Tibial nerve (tissue), 4 donors: ENCODE measurements around the gene PDSS2. TPM values are rescaled to one million over a fixed set of nuclear protein-coding genes. Genes with fewer than 3 reads are reported as not detected.
"Not testable (repeated sequence)": the region's sequence is repeated elsewhere in the genome, so short reads cannot be mapped to it uniquely, and the experiment has no call there.

Source experiments
- DNase-seq, 2 donors: peaks; one replicate each; pipeline ENCODE4 v3.0.0-alpha.2; 2019; ENCODE audit warnings: low spot score in 2 of 2
- H3K27ac ChIP-seq, 4 donors: fragments of 200-600 bp; sonication (generic) in 3 of 4; one replicate each; pipeline ENCODE4 v1.5.1; 2017 to 2019; ENCODE audit warnings: mild to moderate bottlenecking in 1 of 4
- H3K27me3 ChIP-seq, 2 donors: fragments of 200-600 bp; sonication (generic) in 1 of 2; one replicate each; pipeline versions ENCODE4 v1.5.1 to v1.6.0; 2017 to 2019
- H3K36me3 ChIP-seq, 3 donors: fragments of 200-600 bp; sonication (generic); one replicate each; pipeline ENCODE4 v1.5.1; 2018 to 2019
- H3K4me1 ChIP-seq, 4 donors: fragments of 200-600 bp; sonication (generic) in 3 of 4; one replicate each; pipeline ENCODE4 v1.5.1; 2017 to 2019
- H3K4me3 ChIP-seq, 4 donors: fragments of 200-600 bp; sonication (generic) in 3 of 4; one replicate each; pipeline ENCODE4 v1.5.1; 2017 to 2019; ENCODE audit warnings: mild to moderate bottlenecking in 1 of 4, moderate library complexity in 1 of 4
- H3K9me3 ChIP-seq, 4 donors: fragments of 200-600 bp; sonication (generic) in 3 of 4; one replicate each; pipeline ENCODE4 v1.5.1; 2017 to 2019
- EP300 ChIP-seq, 2 donors: sonication (generic); formaldehyde crosslinking; IDR thresholded peaks; one replicate each; pipeline ENCODE4 v1.6.1; 2017; ENCODE audit warnings: antibody characterized with exemption in 2 of 2, mild to moderate bottlenecking in 1 of 2
- POLR2A ChIP-seq, 2 donors: fragments of 450-650 bp; IDR thresholded peaks; one replicate each; pipeline ENCODE4 v1.6.1; 2017; ENCODE audit warnings: antibody characterized with exemption in 2 of 2, mild to moderate bottlenecking in 2 of 2, moderate library complexity in 2 of 2
- WGBS, 2 donors: methylation state at CpG; one replicate each; pipeline ENCODE4 v1.1.5; 2018; 5-methylcytosine and 5-hydroxymethylcytosine counted together
- total RNA-seq, 4 donors: library from RNA; depleted of rRNA; stranded (reverse); fragments of >200 nt; gene quantifications; one replicate each; pipeline ENCODE4 v1.1.0, GENCODE V29; 2016
- TF ChIP-seq, protein P1 (sequence below), 5 experiments: fragments of 200-600 bp in 3 of 5; fragments of 450-650 bp in 2 of 5; sonication (generic) in 3 of 5; IDR thresholded peaks; one replicate each; pipeline ENCODE4 v1.5.1; 2016 to 2019; ENCODE audit warnings: antibody characterized with exemption in 5 of 5, mild to moderate bottlenecking in 3 of 5, moderate library complexity in 2 of 5

Gene PDSS2
- total RNA-seq, 4 donors from 2014 or later, result 8.2 to 9.4 (median 8.6) TPM

GRCh38 chr6:107154131-107154800 is 305.1 kb downstream of the PDSS2 start:
- 59% methylated on average over 12 of the region's 12 CpGs for WGBS, 2 donors
- TF ChIP-seq EP300 (IDR thresholded peaks at IDR 0.05) (no peak), POLR2A (IDR thresholded peaks at IDR 0.05) (no peak)
- TF ChIP-seq, protein P1, sequence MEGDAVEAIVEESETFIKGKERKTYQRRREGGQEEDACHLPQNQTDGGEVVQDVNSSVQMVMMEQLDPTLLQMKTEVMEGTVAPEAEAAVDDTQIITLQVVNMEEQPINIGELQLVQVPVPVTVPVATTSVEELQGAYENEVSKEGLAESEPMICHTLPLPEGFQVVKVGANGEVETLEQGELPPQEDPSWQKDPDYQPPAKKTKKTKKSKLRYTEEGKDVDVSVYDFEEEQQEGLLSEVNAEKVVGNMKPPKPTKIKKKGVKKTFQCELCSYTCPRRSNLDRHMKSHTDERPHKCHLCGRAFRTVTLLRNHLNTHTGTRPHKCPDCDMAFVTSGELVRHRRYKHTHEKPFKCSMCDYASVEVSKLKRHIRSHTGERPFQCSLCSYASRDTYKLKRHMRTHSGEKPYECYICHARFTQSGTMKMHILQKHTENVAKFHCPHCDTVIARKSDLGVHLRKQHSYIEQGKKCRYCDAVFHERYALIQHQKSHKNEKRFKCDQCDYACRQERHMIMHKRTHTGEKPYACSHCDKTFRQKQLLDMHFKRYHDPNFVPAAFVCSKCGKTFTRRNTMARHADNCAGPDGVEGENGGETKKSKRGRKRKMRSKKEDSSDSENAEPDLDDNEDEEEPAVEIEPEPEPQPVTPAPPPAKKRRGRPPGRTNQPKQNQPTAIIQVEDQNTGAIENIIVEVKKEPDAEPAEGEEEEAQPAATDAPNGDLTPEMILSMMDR (IDR thresholded peaks at IDR 0.05), result no peak
- H3K27ac ChIP-seq, result no peak overlapping the region
- H3K36me3 ChIP-seq, result peaks cover 0 to 11% (median 0%) of the 10 kb centered on the region in 3 donors
- H3K4me3 ChIP-seq, result no peak overlapping the region
- no peaks in the 10 kb centered on the region for H3K4me1 ChIP-seq
- no peaks in the 10 kb centered on the region for H3K27me3 ChIP-seq
- H3K9me3 ChIP-seq, result no peaks in the 10 kb centered on the region
- no peak for DNase-seq

- H3K36me3 ChIP-seq, result peaks cover 0 to 11% (median 0%) of the 10 kb centered on the region in 3 donors
- no peaks in the 10 kb centered on the region for H3K9me3 ChIP-seq
- WGBS, 2 donors, result 86 to 87% methylated on average over 8 of the region's 8 CpGs
- no peak for TF ChIP-seq EP300 (IDR thresholded peaks at IDR 0.05)
- TF ChIP-seq, protein P1 (IDR thresholded peaks at IDR 0.05), result no peak
- no peak for TF ChIP-seq POLR2A (IDR thresholded peaks at IDR 0.05)
- H3K4me3 ChIP-seq, result no peak overlapping the region
- H3K4me1 ChIP-seq, result no peaks in the 10 kb centered on the region
- H3K27ac ChIP-seq, result no peak overlapping the region
- DNase-seq, result no peak
- no peaks in the 10 kb centered on the region for H3K27me3 ChIP-seq
These were observed 306.5 kb downstream of the PDSS2 start for GRCh38 chr6:107152638-107153430.

DNA sequence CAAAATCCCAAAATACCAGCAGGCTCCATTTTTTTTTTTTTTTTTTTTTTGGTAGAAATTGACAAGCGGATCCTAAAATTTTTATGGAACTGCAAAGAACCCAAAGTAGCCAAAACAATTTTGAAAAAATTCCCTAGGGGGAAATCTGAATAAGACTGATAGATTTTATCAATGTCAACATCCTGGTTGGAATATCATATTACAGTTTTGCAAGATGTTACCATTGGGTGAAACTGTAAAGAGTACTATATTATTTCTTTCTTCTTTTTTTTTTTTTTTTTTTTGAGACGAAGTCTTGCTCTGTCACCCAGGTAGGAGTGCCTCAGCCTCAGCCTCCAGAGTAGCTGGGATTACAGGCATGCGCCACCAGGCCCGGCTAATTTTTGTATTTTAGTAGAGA is 314.7 kb downstream of the PDSS2 start:
- H3K9me3 ChIP-seq, result no peaks in the 10 kb centered on the region
- WGBS, 2 donors, result 94 to 96% methylated on average over 4 of the region's 4 CpGs

DNA sequence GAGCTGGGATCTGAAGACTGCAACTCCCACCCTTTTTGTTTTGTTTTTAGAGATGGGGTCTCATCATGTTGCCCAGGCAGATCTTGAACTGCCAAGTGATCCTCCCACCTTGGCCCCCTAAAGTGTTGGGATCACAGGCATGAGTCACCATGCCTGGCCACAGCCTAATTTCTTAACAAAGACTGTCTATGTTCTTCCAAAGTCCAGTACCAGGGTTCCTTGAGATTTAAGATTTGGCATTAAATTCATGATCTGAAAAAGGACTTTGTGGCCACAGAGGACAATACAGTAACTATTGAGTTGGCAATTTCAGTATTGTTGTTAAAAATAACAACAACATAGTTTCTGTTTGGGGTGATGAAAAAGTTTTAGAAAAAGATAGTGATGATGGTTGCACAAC is 315.4 kb downstream of the PDSS2 start:
- no peak overlapping the region for H3K27ac ChIP-seq
- no peak overlapping the region for H3K4me3 ChIP-seq
- no peaks in the 10 kb centered on the region for H3K27me3 ChIP-seq
- TF ChIP-seq, protein P1 (IDR thresholded peaks at IDR 0.05), result no peak
- peaks cover 0 to 3% (median 0%) of the 10 kb centered on the region in 4 donors for H3K4me1 ChIP-seq
- H3K9me3 ChIP-seq, result no peaks in the 10 kb centered on the region
- no peak for DNase-seq
- H3K36me3 ChIP-seq, result no peaks in the 10 kb centered on the region

More for the DNA sequence above, 314.7 kb downstream of the PDSS2 start:
- DNase-seq, result no peak
- Histone ChIP-seq H3K4me1 (peaks cover 0 to 3% (median 0%) of the 10 kb centered on the region in 4 donors), H3K36me3 (no peaks in the 10 kb centered on the region), H3K27ac (no peak overlapping the region), H3K27me3 (no peaks in the 10 kb centered on the region), H3K4me3 (no peak overlapping the region)
- TF ChIP-seq, protein P1 (IDR thresholded peaks at IDR 0.05), result no peak
- TF ChIP-seq POLR2A (IDR thresholded peaks at IDR 0.05) (no peak), EP300 (IDR thresholded peaks at IDR 0.05) (no peak)

DNA sequence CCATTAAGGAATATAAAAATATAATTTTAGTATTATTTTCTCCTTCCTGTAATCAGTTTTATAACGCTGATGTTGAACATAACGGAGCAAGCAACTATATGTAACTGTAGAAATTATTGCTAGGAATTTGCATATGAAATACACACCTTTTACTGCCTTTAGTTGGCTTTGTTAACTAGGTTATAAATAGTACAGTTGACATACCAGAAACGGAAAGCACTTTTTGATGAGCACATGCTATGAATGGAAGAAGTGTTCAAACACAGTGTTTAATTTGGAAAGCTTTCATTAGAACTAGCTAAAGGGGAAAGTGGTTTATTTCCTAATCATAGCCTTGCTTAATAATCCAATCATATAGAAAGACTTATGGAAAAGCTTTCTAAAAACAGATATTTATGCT is 318.8 kb downstream of the PDSS2 start:
- no peaks in the 10 kb centered on the region for H3K27me3 ChIP-seq
- peaks cover 0 to 3% (median 0%) of the 10 kb centered on the region in 4 donors for H3K4me1 ChIP-seq
- WGBS, 2 donors, result 68 to 69% methylated on average over 3 of the region's 3 CpGs
- no peak overlapping the region for H3K27ac ChIP-seq
- TF ChIP-seq EP300 (IDR thresholded peaks at IDR 0.05) (no peak), POLR2A (IDR thresholded peaks at IDR 0.05) (no peak)
- TF ChIP-seq, protein P1 (IDR thresholded peaks at IDR 0.05), result no peak
- H3K36me3 ChIP-seq, result no peaks in the 10 kb centered on the region
- DNase-seq, result no peak
- no peaks in the 10 kb centered on the region for H3K9me3 ChIP-seq
- no peak overlapping the region for H3K4me3 ChIP-seq

GRCh38 chr6:107136324-107136723 is 323.0 kb downstream of the PDSS2 start:
- not testable (repeated sequence) for H3K27ac ChIP-seq, H3K4me1 ChIP-seq, H3K27me3 ChIP-seq, DNase-seq, H3K9me3 ChIP-seq, H3K36me3 ChIP-seq, H3K4me3 ChIP-seq
- 91% methylated on average over 3 of the region's 3 CpGs for WGBS, 2 donors

DNA sequence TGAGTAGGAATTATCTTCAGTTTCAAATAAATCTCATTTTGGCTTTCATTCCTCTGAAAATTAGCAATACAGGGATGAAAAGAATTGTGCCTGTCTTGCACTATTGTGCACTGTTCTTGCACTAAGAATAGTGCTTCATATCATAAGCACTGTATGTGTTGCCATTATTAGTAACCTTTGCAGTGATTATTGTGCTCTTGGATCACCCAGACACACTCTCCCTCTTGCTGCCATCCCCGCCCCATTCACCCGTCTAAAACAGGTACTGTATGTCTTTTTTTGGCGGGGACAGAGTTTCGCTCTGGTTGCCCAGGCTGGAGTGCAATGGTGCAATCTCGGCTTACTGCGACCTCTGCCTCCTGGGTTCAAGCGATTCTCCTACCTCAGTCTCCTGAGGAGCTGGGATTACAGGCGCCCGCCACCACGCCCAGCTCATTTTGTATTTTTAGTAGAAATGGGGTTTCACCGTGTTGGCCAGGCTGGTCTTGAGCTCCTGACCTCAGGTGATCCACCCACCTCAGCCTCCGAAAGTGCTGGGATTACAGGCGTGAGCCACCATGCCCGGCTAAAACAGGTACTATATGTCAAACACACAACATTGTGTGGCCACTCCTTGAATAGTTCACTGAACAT is 324.2 kb downstream of the PDSS2 start:
- not testable (repeated sequence) for DNase-seq, H3K9me3 ChIP-seq, H3K4me1 ChIP-seq, H3K4me3 ChIP-seq, H3K27ac ChIP-seq, H3K27me3 ChIP-seq, H3K36me3 ChIP-seq
- WGBS, 2 donors, result 90 to 91% methylated on average over 14 of the region's 14 CpGs
